DOHH2 (cell line): ENCODE data around the gene SP8.

Experiments used
- H3F3A ChIP-seq: fragments of 200-600 bp; sonication (generic), shearing (Covaris generic); 2 replicates; pipeline ENCODE4 v1.6.0; 2016; ENCODE audit warnings: antibody characterized with exemption, mild to moderate bottlenecking; ENCODE audit not compliant: control insufficient read depth, insufficient read depth
- H3K27ac ChIP-seq: fragments of 200-600 bp; sonication (generic); 2 replicates; pipeline ENCODE4 v1.5.1; 2014; ENCODE audit warnings: low read depth, mild to moderate bottlenecking, low read length, moderate library complexity
- H3K27me3 ChIP-seq: fragments of 200-600 bp; sonication (generic); 2 replicates; pipeline ENCODE4 v1.6.1; 2014; ENCODE audit warnings: mild to moderate bottlenecking, low read length, mixed read lengths; ENCODE audit not compliant: control insufficient read depth
- H3K36me3 ChIP-seq: fragments of 200-600 bp; sonication (generic); 2 replicates; pipeline ENCODE4 v1.6.1; 2014; ENCODE audit warnings: mild to moderate bottlenecking, low read length, moderate library complexity, mixed read lengths; ENCODE audit not compliant: control insufficient read depth
- H3K4me1 ChIP-seq: fragments of 200-600 bp; sonication (generic); 2 replicates; pipeline ENCODE4 v1.6.1; 2014; ENCODE audit warnings: mild to moderate bottlenecking, low read length, mixed read lengths; ENCODE audit not compliant: control insufficient read depth
- H3K4me2 ChIP-seq: fragments of 200-600 bp; sonication (generic); 2 replicates; pipeline ENCODE4 v1.6.0; 2014; ENCODE audit warnings: mild to moderate bottlenecking, low read length, moderate library complexity
- H3K4me3 ChIP-seq: fragments of 200-600 bp; sonication (generic); 2 replicates; pipeline ENCODE4 v1.5.1; 2014; ENCODE audit warnings: mild to moderate bottlenecking, low read length, mixed read lengths
- H3K79me2 ChIP-seq: fragments of 200-600 bp; sonication (generic); 2 replicates; pipeline ENCODE4 v1.6.1; 2014; ENCODE audit warnings: mild to moderate bottlenecking, low read length, mixed read lengths; ENCODE audit not compliant: control insufficient read depth
- H3K9me2 ChIP-seq: fragments of 200-600 bp; sonication (generic); replicated peaks from 2 replicates; pipeline ENCODE4 v1.6.1; 2014; ENCODE audit warnings: mild to moderate bottlenecking, low read length, mixed read lengths; ENCODE audit not compliant: control insufficient read depth
- H3K9me3 ChIP-seq: fragments of 200-600 bp; sonication (generic); 2 replicates; pipeline ENCODE4 v1.6.1; 2014; ENCODE audit warnings: antibody characterized with exemption, low read length, mixed read lengths; ENCODE audit not compliant: control insufficient read depth, insufficient read depth
- H4K20me1 ChIP-seq: fragments of 200-600 bp; sonication (generic); 2 replicates; pipeline ENCODE4 v1.6.0; 2014; ENCODE audit warnings: low read depth, mild to moderate bottlenecking, antibody characterized with exemption, low read length, moderate library complexity; ENCODE audit not compliant: control insufficient read depth, insufficient read depth
- CTCF ChIP-seq: fragments of 200-600 bp; sonication (generic); IDR thresholded peaks from one replicate; pipeline ENCODE4 v1.5.1; 2014; ENCODE audit warnings: antibody characterized with exemption, mild to moderate bottlenecking, low read depth, low read length; ENCODE audit not compliant: poor library complexity, severe bottlenecking
- EZH2phosphoT487 ChIP-seq: fragments of 200-600 bp; sonication (generic); IDR thresholded peaks from 2 replicates; pipeline ENCODE4 v1.6.1; 2017; ENCODE audit warnings: borderline replicate concordance, mild to moderate bottlenecking, antibody characterized with exemption, low read length, moderate library complexity, mixed read lengths

The SP8 gene

GRCh38 chr7:20831956-20832355 lies 45.3 kb upstream of the SP8 start:
- Histone ChIP-seq H3K9me2 (no peaks in the 10 kb centered on the region), H3F3A (no peaks in the 10 kb centered on the region), H3K27me3 (no peaks in the 10 kb centered on the region), H3K4me2 (no peak overlapping the region), H3K9me3 (no peaks in the 10 kb centered on the region), H3K79me2 (no peaks in the 10 kb centered on the region), H3K36me3 (no peaks in the 10 kb centered on the region), H3K4me1 (no peaks in the 10 kb centered on the region), H3K4me3 (no peak overlapping the region), H3K27ac (no peak overlapping the region), H4K20me1 (no peaks in the 10 kb centered on the region)
- TF ChIP-seq EZH2phosphoT487 (no peak), CTCF (no peak)

GRCh38 chr7:20831451-20831850 lies 44.8 kb upstream of the SP8 start:
- H3K9me3 ChIP-seq: no peaks in the 10 kb centered on the region
- no peak overlapping the region for H3K4me3 ChIP-seq
- no peak overlapping the region for H3K27ac ChIP-seq
- no peaks in the 10 kb centered on the region for H3K79me2 ChIP-seq
- H3K4me2 ChIP-seq: no peak overlapping the region
- TF ChIP-seq CTCF (no peak), EZH2phosphoT487 (no peak)
- H3K4me1 ChIP-seq: no peaks in the 10 kb centered on the region
- no peaks in the 10 kb centered on the region for H3F3A ChIP-seq
- no peaks in the 10 kb centered on the region for H3K36me3 ChIP-seq
- H3K27me3 ChIP-seq: no peaks in the 10 kb centered on the region
- H4K20me1 ChIP-seq: no peaks in the 10 kb centered on the region
- H3K9me2 ChIP-seq: no peaks in the 10 kb centered on the region

- Histone ChIP-seq H3K4me2 (no peak overlapping the region), H3K27me3 (no peaks in the 10 kb centered on the region), H3K27ac (no peak overlapping the region), H3K79me2 (no peaks in the 10 kb centered on the region), H3K4me1 (no peaks in the 10 kb centered on the region), H3K4me3 (no peak overlapping the region), H3K36me3 (no peaks in the 10 kb centered on the region), H3K9me3 (no peaks in the 10 kb centered on the region), H3K9me2 (no peaks in the 10 kb centered on the region), H4K20me1 (no peaks in the 10 kb centered on the region), H3F3A (no peaks in the 10 kb centered on the region)
- TF ChIP-seq CTCF (no peak), EZH2phosphoT487 (no peak)
These were observed 42.3 kb upstream of the SP8 start for GRCh38 chr7:20828947-20829346.

GRCh38 chr7:20827172-20827571 lies 40.5 kb upstream of the SP8 start:
- Histone ChIP-seq H3F3A (no peaks in the 10 kb centered on the region), H3K9me3 (no peaks in the 10 kb centered on the region), H3K79me2 (no peaks in the 10 kb centered on the region), H3K9me2 (no peaks in the 10 kb centered on the region), H3K4me2 (no peak overlapping the region), H4K20me1 (no peaks in the 10 kb centered on the region), H3K27me3 (no peaks in the 10 kb centered on the region), H3K36me3 (no peaks in the 10 kb centered on the region), H3K4me3 (no peak overlapping the region), H3K4me1 (no peaks in the 10 kb centered on the region), H3K27ac (no peak overlapping the region)
- TF ChIP-seq EZH2phosphoT487 (no peak), CTCF (no peak)
